ENCODE data around the gene VN1R4. TPM values are rescaled to one million over a fixed set of nuclear protein-coding genes. Genes with fewer than 3 reads are reported as not detected.
"Not testable (repeated sequence)": the region's sequence is repeated elsewhere in the genome, so short reads cannot be mapped to it uniquely, and the experiment has no call there.

Gene VN1R4, protein sequence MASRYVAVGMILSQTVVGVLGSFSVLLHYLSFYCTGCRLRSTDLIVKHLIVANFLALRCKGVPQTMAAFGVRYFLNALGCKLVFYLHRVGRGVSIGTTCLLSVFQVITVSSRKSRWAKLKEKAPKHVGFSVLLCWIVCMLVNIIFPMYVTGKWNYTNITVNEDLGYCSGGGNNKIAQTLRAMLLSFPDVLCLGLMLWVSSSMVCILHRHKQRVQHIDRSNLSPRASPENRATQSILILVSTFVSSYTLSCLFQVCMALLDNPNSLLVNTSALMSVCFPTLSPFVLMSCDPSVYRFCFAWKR
- total RNA-seq (ENCODE audit: insufficient read depth, low replicate concordance): not detected

DNA sequence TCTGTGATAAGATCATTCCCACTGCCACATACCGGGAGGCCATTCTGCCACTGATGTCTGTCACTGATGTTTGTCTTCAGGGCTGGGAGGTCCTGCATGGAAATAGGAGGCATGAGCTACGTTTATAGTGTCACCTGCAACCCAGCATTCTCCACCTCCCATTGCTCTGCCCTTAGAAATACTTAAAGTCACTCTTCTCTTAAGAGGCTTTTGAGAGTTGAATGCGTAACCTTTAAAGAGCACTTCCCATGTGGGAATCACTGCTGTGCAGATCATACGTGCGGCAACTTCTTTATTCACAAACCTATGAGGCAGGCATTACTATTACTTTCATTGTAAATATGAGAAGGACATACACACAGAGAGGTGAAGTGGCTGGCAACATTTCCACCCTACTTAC lies at the start of gene VN1R4:
Gene VN1R4 (minus strand): TSS at position 101 of the 400 bp plus-strand sequence. CDS start 58 bp downstream, at position 43.
- DNase-seq (ENCODE audit: low spot score): not testable (repeated sequence)

GRCh38 chr19:53311897-53312296 lies 44.4 kb upstream of the VN1R4 start:
- no peak for DNase-seq (ENCODE audit: low spot score)

DNA sequence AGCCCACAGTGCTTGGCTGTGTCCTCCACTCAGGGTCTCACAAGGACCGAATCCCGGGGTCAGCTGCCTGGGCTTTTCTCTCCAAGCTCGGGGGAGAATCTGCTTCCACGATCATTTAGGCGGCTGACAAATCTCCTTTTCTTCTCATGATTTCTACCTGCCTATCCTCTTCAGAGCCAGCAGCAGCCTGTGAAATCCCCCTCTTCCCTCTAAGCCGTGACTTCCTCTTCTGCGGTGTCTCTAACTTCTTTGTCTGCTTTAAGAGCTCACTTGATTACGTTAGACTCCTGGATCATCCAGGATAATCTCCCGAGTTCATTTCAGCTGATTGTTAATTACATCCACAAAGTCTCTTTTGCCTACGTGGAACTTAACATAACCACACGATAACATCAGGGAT lies 43.5 kb upstream of the VN1R4 start:
- no peak for DNase-seq (ENCODE audit: low spot score)

DNA sequence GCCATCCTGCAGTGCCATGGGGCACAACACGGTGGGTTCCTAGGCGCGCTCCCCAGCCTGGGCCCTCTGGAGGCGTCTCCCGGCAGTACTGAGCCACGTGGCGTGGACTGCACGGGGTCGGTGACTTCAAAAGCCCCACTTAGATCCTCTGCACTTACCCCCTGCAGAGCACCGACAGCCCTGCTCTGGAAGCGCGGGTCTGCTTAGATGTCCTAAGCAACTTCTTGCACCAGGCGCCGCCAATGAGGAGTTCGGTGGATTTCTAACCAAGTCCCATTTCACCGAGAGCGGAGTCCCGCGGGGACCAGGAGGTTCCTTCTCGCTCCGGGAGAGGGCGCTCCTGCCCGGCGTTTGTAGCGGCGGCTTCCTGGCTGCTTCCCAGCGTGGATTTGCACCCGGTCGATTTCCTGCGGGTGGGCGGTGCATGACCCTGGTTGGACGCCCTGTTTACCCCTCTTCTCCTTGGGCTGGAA lies 40.9 kb upstream of the VN1R4 start:
- peak; percentile 15 for DNase-seq (ENCODE audit: low spot score)

DNA sequence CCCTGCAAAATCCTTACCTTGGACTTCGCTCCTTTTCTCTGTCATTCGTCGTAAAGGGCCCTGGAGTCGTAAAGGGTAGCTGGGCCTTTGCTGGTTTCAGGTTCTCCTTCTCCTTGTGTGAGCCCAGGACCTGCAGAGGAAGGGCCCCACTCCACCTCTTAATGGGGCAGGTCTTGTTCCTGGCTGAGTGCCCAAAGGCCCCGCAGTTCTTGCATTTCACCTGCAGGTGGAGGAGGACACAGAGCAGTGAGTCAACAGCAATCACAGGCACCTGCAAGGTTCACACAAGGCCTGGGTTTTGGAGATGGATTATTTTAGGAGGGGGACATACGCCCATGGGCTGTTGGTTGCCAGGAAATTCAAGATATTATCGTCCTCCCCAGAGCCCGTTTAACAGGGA lies 33.8 kb upstream of the VN1R4 start:
- DNase-seq (ENCODE audit: low spot score): not testable (repeated sequence)

DNA sequence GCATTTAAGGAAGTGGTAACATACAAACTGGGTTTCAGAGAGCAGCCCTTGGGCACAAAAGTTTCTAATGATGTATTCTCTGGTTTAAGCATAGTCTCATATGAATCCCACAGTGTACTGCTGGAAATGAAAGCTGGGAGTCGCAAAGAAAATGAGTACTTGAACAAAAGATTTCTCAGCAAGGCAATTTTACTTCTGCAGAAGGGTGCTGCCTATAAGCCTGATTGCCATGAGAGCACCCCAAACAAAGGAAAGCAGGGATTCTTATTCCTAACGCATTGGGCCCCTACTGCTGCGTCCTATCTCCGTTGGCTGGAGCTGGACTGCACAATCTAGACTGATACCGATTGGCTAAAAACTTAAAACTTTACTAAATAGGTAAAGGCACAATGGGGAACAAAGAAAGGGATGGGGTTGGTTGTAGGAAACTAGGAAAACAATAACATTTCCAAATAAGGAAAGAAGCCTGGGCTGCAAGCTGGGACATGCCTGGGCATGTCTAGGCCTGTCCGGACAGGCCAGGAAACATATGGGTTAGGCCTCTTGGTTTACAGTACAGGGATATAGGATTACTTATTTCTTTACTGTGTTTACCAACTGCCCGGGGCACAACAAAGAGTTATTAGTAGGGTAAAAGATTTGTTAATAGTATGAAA lies 27.4 kb upstream of the VN1R4 start:
- no peak for DNase-seq (ENCODE audit: low spot score)

GRCh38 chr19:53290758-53291549 lies 23.4 kb upstream of the VN1R4 start:
- no peak for DNase-seq (ENCODE audit: low spot score)

GRCh38 chr19:53285087-53285486 lies 17.6 kb upstream of the VN1R4 start:
- no peak for DNase-seq (ENCODE audit: low spot score)

GRCh38 chr19:53281947-53282346 lies 14.4 kb upstream of the VN1R4 start:
- DNase-seq (ENCODE audit: low spot score): not testable (repeated sequence)

DNA sequence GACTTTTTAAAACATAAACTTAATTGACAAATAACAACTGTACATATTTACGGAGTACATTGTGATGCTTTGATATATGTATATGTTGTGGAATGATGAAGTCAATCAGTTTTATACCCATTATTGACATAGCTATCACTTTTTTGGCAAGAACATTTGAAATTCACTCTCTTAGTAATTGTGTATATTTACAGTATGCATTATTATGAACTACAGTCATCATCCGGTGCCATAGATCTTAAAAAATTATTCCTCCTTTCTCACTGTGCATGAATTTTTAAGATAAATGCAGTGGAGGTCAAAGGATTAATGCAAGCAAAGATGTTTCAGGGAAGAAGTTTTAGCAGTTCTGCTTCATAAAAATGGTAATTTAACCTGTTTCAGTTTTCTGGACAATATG lies 8.0 kb upstream of the VN1R4 start:
- DNase-seq (ENCODE audit: low spot score): no peak

DNA sequence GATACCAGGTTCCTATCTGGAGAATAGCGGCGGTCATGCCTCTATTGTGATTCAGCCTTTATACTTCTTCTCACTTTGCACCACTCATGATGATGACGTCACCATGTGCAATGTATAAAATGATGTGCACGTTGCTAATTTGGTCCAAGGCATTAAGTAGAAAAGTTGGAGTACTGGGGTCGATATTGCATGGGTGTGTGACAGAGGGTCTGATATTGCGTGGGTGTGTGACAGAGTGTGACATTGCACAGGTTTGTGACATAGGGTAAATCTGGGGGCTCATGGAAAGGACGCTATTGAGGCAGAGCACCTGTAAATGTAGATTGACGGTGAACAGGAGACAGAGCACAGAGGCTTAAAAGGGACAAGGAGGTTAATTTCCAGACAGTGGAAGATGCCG lies 4.5 kb upstream of the VN1R4 start:
- DNase-seq (ENCODE audit: low spot score): no peak

- not testable (repeated sequence) for DNase-seq (ENCODE audit: low spot score)
Measured at GRCh38 chr19:53269861-53270260, 2.3 kb upstream of the VN1R4 start.

DNA sequence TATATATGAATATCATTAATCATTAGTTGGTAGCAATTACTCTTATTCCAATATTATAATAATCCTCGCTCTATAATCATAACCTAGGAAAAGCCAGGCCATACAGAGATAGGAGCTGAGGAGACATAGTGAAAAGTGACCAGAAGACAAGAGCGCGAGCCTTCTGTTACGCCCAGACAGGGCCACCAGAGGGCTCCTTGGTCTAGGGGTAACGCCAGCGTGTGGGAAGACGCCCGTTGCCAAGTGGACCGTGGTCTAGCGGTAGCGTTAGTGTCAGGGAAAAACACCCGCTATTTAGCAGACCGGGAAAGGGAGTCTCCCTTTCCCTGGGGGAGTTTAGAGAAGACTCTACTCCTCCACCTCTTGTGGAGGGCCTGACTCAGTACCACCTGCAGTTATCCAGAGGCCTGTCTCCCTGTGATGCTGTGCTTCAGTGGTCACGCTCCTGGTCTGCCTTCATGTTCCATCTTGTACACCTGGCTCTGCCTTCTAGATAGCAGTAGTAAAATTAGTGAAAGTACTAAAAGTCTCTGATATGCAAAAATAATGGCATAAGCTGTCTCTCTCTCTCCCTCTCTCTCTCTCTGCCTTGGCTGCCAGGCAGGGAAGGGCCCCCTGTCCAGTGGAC lies 9.7 kb downstream of the VN1R4 start, which contains the start of gene VN1R2:
Gene VN1R2 (plus strand): TSS at position 578 of the 628 bp plus-strand sequence. CDS start 84 bp downstream, outside the sequence.
- DNase-seq (ENCODE audit: low spot score): not testable (repeated sequence)

DNA sequence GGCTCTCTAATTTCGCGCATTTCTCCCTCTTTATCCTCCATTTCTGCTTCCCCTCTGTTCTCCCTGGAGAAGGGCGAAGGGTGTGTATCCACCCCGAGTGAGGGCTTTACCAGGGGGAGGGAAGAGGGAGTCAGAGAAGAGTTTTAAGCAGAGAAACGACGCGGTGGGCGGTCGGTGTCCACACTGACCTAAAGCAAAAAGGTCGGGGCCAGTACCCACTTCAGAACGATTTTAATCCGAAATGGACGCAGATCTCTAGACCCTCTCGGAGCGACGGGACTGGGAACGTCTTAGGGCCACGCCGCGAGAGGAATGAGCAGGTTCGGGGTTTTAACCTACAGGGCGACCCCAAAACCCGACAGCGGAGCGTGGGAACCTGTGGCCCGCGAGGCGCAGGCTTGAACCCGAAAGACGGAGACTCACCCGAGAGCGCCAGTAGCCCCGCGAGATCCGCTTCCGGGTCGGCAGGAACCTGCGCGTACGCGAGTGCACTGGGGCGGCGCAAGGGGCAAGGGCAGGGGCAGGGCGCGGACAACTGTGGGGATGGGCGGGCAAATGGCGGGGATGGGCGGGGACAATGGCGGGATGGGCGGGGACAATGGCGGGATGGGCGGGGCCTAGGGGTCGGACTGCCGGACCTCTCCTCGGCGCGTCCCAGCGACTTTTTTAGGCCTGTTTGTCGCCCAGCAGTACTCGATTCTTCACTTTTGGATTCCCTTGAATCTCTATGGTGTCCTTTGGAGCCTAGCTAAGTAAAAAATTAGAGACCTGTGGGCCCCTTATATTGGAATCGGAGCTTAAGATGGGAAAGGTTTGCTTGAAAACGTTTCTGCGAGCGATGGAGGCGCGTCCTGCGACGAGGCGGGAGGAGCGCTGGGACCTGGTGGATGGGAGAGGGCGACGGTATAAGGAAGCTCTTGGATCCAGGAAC lies 12.8 kb downstream of the VN1R4 start, which contains the start of gene ZNF677:
Gene ZNF677 (minus strand): TSS at position 463 of the 931 bp plus-strand sequence. CDS start 3,323 bp downstream, outside the sequence.
- peak; percentile 92 for DNase-seq (ENCODE audit: low spot score)

DNA sequence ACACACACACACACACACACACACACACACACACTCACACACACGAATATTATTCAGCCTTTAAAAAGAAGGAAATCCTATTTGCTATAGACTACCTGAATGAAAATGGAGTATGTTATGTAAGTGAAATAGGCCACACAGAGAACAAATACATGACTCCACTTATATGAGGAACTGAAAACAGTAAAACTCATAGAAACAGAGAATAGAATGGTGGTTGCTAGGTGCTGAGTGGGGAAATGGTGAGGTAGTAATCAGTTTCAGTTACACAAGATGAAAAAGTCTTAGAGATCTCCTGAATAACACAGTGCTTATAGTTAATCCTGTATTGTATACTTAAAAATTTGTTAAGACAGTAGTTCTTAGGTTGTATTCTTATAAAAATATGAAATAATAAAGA lies 21.0 kb downstream of the VN1R4 start:
- DNase-seq (ENCODE audit: low spot score): no peak

- no peak for DNase-seq (ENCODE audit: low spot score)
Measured at GRCh38 chr19:53237114-53237777, 30.3 kb downstream of the VN1R4 start.

GRCh38 chr19:53224606-53225005 lies 42.9 kb downstream of the VN1R4 start:
- no peak for DNase-seq (ENCODE audit: low spot score)

DNA sequence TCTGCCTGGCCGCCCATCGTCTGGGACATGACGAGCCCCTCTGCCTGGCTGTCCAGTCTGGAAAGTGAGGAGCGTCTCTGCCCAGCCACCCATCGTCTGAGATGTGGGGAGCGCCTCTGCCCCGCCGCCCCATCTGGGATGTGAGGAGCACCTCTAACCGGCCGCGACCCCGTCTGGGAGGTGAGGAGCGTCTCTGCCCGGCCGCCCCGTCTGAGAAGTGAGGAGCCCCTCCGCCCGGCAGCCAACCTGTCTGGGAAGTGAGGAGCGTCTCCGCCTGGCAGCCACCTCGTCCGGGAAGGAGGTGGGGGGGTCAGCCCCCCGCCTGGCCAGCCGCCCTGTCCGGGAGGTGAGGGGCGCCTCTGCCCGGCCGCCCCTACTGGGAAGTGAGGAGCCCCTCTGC lies 44.8 kb downstream of the VN1R4 start:
- not testable (repeated sequence) for DNase-seq (ENCODE audit: low spot score)

All from umbilical cord (tissue), 2 donors.